ENCODE data around the gene BCAS3.
A peak's percentile ranks its signal among the peaks of the same experiment; 100 is the strongest.
"Not testable (repeated sequence)": the region's sequence is repeated elsewhere in the genome, so short reads cannot be mapped to it uniquely, and the experiment has no call there.

BCAS3 gene

DNA sequence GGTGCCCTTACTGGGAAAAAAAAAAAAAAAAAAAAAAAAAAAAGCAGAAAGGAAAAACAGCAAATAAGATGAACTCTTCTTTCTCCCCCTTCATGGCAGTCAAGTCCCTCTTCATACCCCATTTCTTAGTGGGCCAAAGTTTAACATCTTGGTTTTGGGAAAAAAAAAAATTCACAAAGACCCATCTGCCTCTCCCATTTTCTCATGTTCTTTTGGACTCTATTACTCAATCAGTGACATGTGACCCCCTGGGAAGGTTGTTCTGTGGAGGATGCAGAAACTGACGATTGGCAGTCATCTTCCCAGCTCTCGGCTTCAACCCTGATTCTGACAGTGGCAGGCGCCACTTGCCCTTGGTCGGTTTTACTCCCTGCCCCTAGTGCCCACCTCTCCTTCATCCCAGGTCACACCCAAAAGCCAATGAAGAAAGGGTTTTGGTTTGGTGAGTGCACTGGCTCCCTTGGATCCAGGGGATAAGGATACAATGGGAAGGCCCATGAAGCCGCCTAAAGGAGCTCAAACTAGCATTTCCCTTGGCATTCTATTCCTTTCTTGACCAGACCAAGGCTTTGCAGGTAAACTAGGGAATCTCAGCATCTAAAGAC, 661.3 kb downstream of the BCAS3 start:
- no peak for DNase-seq (ENCODE audit: low read depth)

DNA sequence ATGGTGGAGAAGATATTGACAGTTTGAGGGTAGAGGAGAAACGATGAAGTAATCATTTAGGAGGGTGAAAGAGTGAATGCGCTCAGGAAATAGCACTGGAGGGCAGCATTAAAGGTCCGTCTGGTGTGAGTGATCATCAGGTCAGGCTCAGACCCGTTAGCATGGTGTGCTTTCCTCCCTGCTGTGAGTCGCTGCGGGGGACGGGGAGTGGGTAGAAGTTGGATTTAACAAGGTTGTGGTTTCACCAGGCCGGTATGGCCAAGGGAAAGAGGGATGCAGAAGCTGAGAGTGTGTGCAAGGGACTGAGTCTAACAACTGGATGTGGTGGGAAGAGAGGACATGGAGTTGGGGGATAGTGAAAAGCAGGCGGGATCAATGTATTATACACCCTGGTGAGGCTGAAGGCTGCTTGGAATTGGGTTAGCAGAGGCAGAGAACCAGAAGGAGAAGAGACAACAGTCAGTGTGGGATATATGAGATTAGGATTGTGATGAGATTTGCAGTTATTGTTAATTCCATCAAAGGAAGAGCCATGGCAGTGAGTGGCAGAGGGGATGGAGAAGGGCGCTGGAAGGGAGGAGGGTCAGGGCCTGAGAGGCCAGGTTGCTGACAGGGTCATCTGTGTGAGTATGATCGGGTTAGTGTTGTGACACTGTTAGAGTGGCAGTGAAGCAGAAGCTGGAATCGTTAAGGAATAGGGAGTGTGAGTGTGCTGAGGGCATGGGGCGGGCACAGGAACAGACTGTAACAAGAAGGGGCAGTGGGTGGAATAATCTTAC, 663.0 kb downstream of the BCAS3 start:
- no peak for DNase-seq (ENCODE audit: low read depth)

DNA sequence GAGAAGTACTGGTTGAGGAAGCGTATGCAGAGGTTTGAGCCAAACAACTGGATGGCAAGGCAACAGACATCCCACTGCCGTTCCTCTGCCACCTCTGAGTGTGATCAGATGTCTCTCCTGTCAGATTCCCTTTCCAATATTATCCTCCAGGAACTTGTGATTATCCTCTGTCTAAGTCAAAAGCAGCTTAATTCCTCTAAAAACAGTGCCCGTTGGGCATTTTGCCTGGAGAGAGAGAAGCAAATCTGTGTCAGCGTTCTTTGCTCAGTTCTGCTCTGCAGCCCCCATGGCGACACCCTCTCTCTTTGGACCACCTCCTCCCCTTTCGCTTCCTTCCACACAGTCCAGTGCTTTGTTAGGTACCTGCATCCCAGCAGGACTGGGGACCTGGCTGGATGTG, 665.9 kb downstream of the BCAS3 start:
- no peak for DNase-seq (ENCODE audit: low read depth)

DNA sequence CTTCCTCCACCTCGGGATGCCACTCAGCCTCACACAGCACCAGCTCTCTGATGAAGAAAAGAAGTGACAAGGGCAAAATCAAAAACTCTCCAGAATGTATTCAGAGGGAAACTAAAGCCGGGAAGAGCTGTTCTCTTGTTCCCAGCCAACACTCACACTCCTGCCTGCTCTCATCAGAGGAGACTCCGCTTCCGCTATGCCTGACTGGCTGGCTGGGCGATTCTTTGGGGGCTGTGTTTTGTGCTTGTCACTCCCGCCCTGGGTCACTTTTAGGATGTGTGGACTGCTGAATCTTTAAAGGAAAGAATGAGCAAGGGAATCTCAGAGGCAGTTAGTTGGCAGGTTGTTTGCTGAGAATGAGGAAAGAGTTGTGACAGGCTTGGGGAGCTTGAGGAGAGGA, 667.4 kb downstream of the BCAS3 start:
- DNase-seq (ENCODE audit: low read depth): no peak

DNA sequence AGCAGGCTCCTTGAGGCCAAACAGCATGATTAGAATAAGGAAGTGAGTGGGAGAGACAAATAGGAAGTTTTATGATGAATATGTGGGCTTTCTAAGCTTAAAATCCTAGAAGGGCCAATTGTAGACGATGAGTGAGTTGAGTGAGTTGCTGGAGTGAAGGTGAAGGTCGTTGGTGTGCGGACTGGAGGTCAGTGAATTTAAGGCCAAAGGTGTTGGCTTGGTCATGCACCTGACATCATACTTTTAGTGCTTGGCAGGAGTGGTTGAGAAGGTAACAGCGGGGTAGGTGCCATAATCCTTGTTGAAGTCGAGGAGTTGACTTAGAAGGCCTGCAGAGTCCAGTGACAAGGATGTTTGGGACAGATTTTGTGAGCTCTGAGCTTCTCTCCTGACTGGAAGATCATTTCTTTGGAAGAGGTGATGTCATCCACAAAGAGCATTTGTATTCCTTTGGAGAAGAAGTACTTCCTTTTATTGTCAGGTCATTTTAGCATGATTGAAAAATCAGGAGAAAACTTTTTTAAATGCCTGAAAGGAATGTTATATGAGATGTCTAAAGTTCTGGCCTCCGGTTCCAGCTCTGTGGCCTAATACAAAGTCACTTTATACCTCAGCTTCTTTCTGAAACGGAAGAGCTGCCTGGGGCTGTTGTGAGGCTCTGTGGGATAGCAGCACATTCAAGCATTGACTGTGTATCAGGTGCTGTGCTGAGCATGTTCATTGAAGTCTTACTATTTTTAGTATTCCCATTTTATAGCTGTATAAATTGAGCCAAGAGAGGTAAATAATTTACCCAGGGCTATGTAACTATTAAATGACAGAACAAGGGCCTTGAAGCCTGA, 668.4 kb downstream of the BCAS3 start:
- no peak for DNase-seq (ENCODE audit: low read depth)

GRCh38 chr17:61349350-61349749, 671.7 kb downstream of the BCAS3 start:
- no peak for DNase-seq (ENCODE audit: low read depth)

DNA sequence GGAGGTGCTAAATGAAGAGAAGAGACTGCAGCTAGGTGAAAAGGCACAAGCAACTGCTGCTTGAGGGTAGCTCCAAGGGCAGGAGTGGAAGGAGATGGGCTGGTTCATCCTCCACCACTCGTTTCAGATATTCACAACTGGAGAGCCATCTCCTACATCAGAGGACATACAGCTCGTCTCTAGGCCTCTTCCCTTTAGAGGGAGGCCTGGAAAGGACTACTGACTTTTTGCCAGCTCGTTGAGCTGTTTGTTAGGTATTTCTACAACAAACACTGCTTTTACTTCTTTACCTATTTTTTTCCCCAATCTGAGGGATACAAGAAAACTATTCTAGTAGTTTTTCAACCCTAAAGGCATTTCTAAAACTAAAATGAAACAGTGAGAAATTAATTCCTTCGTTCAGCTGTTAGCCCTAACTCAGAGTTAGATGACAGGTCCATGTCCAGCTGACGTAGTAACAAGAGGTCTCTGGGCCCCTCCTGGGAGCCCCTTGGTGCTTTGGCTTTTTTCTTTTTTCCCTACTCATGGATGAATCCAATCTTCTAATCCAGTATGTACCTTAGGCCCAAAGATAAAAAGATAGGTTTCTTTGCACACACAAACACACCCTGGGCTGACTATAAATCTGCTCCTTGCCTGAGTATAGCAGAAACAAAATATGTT, 674.2 kb downstream of the BCAS3 start:
- DNase-seq (ENCODE audit: low read depth): no peak

DNA sequence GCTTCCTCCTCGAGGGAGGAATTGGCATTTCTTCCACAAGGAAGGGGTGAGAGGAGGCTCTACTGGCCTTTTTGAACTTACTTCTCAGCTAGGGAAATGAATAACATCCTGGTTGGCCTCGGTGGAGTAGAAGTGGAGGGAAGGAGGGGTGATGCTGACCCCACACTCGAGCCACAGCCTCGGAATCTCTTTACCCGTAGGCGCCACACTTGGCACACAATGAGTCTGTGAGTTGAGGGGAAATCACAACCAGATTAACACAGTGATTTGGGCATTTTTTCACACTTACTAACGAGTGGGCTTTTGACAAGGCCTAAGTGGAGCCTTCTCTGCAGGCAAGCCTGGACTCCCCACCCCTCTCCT, 674.7 kb downstream of the BCAS3 start:
- no peak for DNase-seq (ENCODE audit: low read depth)

- DNase-seq (ENCODE audit: low read depth): no peak
Observed at GRCh38 chr17:61352781-61353491, 675.3 kb downstream of the BCAS3 start.

- no peak for DNase-seq (ENCODE audit: low read depth)
Observed at GRCh38 chr17:61353615-61354014, 676.0 kb downstream of the BCAS3 start.

- no peak for DNase-seq (ENCODE audit: low read depth)
Observed at GRCh38 chr17:61354895-61355874, 677.5 kb downstream of the BCAS3 start.

DNA sequence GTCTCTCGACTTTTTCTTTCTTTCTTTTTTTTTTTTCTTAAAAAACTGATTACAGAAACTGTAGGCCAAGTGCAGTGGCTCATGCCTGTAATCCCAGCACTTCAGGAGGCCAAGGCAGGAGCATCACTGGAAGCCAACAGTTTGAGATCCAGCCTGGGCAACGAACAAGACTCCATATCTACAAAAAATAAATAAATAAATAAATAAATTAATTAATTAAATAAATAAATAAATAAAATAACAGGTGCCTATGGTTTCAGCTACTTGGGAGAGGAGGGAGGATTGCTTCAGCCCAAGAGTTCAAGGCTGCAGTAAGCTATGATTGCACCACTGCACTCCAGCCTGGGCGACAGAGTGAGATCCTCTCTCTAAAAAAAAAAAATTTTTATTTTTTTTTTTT, 679.4 kb downstream of the BCAS3 start:
- not testable (repeated sequence) for DNase-seq (ENCODE audit: low read depth)

DNA sequence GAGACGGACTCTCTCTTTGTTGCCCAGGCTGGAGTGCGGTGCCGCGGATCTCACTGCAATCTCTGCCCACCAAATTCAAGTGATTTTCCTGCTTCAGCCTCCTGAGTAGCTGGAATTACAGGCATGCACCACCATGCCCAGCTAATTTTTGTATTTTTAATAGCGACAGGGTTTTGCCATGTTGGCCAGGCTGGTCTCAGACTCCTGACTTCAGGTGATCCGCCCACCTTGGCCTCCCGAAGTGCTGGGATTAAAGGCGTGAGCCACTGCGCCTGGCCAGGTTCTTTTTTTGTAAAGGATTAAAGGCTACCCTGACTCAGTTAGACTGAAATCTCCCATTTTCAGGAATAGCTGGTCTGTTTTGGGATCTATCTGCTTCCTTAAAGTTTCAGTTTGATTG, 681.9 kb downstream of the BCAS3 start:
- not testable (repeated sequence) for DNase-seq (ENCODE audit: low read depth)

GRCh38 chr17:61360318-61360943, 682.8 kb downstream of the BCAS3 start:
- no peak for DNase-seq (ENCODE audit: low read depth)

DNA sequence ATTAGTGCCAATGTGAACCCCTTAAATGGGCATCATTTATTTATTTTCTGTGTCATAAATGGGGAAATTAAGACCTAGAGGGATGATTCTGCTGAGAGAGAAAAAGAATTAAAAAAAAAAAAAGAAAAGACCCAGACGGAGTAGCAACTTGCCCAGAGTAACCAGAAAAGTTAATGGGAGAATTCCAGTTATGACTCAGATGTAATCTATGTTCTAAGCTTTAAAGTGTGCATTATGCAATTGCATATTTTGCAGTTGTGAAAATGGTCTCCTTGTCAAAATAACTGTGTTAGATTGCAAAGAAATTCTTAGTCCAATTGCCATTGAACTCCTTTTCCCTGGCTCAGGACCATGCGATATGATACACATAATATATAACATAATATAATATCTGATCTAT, 683.4 kb downstream of the BCAS3 start:
- DNase-seq (ENCODE audit: low read depth): peak; percentile 63

- no peak for DNase-seq (ENCODE audit: low read depth)
Observed at GRCh38 chr17:61362396-61362795, 684.7 kb downstream of the BCAS3 start.

- no peak for DNase-seq (ENCODE audit: low read depth)
Observed at GRCh38 chr17:61362852-61363600, 685.4 kb downstream of the BCAS3 start.

- DNase-seq (ENCODE audit: low read depth): no peak
Observed at GRCh38 chr17:61363601-61364462, 686.2 kb downstream of the BCAS3 start.
